Suppressor macrophage treated with lipopolysaccharide for 4 hours (primary cell): ENCODE data around the gene FAM50B.

ENCODE experiments used
- DNase-seq: peaks from one replicate; pipeline ENCODE4 v3.0.0-alpha.2; 2020

The FAM50B gene

DNA sequence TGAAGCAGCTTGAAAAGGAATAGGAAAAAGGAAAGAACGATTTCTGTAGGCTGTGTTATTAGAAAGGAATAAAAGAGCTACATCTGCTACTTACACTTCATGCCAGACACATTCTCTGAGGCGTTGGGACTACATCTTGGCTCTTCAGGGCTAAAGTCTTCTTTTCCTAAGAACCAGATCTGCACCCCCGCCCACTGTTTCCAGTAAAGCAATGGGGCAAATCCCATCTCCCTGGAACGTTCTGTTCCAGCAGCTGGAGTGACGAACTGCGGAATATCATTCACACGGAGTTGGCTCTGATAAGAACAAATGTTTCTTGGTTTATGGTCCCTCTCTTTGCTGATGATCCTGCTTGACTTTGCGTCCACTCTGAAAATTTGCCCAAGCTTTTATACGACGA, 26.9 kb downstream of the FAM50B start:
- no peak for DNase-seq

DNA sequence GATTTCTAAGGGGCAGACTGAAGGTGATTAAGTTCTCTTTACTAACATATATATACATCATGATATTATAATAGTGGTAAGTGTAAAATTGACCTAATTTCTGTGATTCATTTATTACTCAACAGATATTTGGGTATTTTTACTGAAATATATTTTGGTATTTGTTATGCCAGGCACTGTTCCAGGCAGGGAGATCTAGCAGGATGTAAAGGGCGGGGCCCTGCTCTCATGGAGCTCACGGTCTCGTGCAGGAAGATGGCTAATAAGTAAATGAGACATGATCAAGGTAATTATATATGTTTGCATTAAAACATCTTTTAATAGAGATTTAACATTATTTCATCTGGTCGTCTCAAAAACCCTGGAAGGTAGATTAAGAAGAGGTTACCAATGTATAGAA, 27.7 kb downstream of the FAM50B start:
- DNase-seq: no peak

DNA sequence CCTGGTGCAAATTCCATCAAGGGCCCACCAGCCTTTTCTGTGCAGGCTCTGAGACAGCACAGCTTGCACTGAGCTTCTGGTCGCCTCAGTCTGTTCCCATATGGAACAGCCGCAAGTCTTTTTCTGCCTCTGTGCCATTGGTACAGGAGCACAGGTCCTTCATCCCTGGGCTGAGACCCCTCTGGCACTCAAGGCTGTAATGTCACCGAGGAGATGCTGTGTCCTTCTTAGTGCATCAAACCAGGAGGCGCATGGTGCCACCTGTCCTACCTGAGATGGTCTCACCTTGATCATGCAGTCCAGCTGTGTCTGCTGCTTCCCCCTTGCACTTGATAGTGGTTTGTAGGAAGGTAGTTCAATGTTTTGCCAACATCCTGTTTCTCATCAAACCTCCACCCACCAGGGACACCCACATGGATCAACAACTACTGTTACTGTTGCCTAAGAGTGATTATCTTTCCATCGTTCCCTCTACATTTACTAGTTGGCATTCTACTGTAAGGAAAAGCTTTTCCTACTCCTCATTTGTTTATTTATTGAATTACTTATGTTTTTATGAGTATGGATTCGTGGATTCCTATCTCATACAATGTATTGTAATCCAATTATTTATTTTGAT, 29.0 kb downstream of the FAM50B start:
- DNase-seq: no peak

DNA sequence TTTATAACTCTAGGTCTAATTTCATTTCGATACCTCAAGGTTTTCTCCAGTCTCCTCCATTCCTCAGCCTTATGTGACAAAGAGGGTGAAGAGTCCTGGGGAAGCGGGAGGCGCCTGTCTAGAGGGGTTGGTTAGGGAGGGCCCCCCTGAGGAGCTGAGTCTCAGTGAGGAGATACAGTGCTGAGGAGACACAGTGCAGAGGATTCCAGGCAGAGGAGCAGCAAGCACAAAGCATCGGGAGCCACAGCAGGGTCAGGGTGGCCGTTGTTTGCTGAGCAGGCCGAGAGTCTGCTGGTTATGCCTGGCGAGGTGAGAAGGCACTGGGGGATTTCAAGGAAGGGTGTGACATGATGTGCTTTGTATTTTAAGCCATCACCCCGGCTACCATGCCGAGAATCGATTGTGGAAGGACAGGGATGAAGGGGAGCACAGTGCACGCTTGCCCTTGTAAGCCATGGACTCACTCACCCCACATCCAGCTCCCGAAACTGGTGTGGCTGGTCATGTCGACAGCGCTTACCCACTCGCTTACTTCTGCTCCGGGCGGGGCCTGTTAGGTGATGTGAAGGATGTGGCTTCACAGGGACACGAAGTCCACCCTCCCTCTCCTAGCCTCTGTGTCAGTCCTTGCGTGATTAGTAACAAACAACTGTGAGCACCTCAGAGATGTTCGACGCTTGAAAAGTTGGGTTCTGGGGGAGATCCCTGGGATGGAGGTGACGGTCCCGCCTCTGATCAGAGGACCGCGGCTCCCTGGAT, 30.2 kb downstream of the FAM50B start:
- no peak for DNase-seq

- DNase-seq: no peak
Measured at GRCh38 chr6:3881711-3882421, 32.7 kb downstream of the FAM50B start.

GRCh38 chr6:3882431-3882830, 33.3 kb downstream of the FAM50B start:
- DNase-seq: peak; percentile 9

- DNase-seq: peak; percentile 42
Measured at GRCh38 chr6:3882866-3883265, 33.7 kb downstream of the FAM50B start.

GRCh38 chr6:3884007-3884745, 35.0 kb downstream of the FAM50B start:
- no peak for DNase-seq

- no peak for DNase-seq
Measured at GRCh38 chr6:3885262-3886036, 36.3 kb downstream of the FAM50B start.

DNA sequence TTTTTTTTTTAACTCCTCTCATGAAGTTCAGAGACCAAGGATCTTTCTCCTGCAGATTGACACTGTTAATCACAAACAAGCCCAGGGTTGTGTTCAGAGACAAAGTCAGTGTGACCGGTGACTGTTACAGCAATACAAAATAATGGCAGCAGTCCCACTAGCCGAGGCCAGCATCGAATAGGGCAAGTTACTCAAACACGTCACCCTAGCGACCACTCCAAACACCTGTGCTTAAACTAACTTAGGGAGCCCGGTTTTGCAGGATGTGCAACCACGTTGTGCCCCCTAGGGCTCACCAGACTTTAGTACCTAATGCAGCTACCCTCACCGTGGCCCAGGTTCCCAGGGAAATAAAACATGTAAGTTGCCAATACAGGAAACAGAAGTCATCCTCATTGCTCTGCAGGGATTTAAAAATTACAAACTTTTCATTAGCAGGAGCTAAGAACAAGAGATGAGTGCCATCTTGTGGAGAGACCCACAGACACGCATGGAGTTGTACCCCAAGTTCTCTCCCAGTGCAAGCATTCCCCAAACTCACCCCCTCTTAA, 38.1 kb downstream of the FAM50B start:
- DNase-seq: peak; percentile 37

- DNase-seq: no peak
Measured at GRCh38 chr6:3888153-3888957, 39.2 kb downstream of the FAM50B start.

DNA sequence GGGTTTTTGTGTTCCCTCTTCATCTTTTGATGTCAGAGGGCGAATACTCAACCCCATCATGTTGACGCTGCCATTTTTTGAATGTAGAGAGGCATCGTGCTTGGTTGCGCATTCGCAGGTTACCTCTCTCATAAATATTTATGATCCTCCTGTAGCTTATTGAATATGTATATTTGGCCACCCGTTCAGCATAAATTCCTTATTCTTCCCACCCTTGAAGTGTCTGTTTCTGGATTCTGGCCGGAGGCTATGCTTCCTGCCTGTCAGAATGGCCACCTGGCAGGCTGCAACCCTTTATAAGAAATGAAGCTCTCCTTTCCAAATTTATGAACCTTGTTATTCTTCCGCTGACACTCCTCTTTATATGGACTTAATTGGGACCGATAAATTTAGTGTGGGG, 40.9 kb downstream of the FAM50B start:
- no peak for DNase-seq

DNA sequence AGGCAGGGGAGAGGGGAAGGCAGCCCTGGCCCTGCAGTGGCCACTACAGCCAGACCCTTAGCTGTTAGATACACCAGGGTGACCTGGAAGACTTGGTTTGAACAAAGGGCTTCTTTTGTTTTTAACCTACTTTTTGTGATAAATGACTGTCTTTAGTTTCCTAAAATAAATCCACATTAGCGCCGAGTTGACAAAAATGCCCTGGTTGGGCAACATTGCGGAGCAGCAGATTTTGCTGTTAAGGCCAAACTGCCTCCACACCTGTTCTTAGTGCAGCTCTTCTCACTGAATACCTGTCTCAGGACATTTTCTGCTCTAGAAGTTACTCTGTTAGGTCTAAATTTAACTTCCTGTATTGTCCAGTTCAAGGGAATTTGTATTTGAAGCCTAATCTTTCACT, 42.7 kb downstream of the FAM50B start:
- DNase-seq: no peak

- no peak for DNase-seq
Measured at GRCh38 chr6:3892603-3893002, 43.4 kb downstream of the FAM50B start.

DNA sequence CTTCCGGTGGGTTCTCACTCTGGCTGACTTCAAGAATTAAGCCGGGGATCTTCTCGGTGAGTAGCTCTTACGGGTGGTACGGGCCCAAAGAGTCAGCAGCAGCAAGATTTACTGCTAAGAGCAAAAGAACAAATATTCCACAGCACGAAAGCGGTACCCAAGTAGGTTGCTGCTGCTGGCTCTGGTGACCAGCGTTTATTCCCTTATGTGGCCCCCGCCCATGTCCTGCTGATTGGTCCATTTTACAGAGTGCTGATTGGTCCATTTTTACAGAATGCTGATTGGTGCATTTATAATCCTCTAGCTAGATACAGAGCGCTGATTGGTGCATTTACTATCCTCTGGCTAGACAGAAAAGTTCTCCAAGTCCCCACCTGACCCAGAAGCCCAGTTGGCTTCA, 44.3 kb downstream of the FAM50B start:
- DNase-seq: no peak

DNA sequence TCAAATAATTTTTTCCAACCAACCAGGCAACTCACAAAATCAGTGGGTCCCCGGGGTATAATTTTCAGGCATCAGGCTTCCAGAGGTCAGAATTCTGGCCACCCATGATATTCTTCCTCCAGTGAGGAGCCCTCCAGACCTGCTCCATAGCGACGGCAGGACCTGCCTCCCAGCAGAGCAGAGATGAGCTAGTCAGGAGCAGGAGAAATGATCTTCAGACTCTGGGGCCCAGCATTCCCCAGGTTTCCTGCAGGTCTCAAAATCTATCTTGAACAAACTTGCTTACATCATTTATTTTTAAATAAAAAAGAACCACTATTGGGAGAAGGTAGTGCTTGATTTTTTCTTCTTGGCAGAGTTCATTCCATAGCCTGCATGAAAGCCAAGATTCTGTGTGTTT, 44.7 kb downstream of the FAM50B start:
- no peak for DNase-seq

DNA sequence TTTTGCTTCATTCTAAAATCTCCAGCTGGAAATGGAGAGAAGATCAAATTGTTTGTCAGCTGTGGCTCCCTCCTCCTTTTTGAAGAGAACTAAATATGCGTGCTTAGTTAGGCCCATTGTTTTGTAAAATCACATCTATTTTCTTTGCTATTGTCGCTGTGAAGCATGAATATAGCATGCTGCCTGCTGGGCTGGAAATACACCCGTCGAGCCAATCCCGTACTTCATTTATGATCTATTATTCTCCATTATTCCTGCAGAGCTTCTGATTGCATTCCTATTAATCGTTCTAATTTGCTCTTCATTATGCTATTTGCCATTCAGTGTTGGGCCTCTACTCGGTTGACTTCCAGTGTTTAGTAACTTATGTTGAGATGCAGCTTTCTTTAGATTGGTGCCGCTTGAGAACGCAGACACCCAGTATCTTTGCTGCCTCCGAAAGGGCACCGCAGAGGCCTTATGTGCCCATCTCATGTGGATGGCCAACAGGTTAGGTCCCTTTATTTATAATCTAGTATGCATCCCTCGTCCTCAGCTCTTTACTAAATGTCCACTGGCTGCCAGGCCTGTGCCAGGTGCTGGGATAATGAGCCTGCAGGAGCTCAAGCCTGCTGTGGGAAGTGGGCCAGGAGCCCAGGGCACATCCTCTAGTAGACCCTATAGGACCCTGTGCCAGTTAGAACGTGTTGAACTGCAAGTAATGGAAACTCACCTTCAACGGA, 45.6 kb downstream of the FAM50B start:
- no peak for DNase-seq

GRCh38 chr6:3895312-3895653, 46.1 kb downstream of the FAM50B start:
- no peak for DNase-seq

DNA sequence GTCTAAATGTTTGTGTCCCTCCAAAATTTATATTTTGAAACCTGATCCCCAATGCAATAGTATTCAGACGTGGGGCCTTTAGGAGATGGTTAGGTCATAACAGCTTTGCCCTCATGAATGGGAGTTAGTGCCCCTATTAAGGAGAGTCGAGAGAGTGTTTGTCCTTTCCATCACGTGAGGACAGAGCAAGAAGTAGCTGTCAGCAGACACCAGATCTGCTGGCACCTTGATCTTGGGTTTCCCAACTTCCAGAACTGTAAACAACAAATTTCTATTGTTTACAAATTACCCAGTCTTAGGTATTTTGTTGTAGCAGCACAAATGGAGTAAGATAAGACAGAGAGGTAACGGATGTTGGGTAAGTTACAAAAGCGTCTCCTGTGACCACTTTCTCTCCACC, 46.6 kb downstream of the FAM50B start:
- no peak for DNase-seq

GRCh38 chr6:3898265-3898994, 49.3 kb downstream of the FAM50B start:
- peak; percentile 9 for DNase-seq
